ENCODE data around the gene NEDD9.

NEDD9 gene

DNA sequence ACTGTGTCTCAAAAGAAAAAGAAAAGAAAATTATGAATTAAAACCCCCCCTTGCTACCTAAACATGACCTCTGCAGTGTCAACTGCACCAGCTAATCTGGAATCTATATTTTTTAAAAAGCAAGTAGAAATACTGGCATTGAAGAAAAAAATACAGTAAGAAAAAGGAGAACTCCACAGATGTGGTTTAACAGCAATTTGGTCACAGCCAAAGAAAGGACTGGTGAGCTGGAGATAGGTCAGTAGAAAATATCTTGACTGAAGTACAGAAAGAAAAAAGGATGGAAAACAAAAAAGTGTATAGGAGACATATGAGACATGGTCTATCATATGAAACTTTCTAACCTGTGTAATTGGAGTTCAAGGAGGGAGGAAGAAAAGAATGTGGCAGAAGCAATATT lies 76.9 kb downstream of the NEDD9 start:
- Mint-ChIP-seq H3K27ac (no peak overlapping the region), H3K27me3 (ENCODE audit: low read depth, poor library complexity) (peaks cover 16% of the 10 kb centered on the region), H3K4me1 (peaks cover 7% of the 10 kb centered on the region), H3K4me3 (no peak overlapping the region), H3K9me3 (no peaks in the 10 kb centered on the region), H3K36me3 (ENCODE audit: low read depth) (no peaks in the 10 kb centered on the region)
- TF ChIP-seq, protein P1, sequence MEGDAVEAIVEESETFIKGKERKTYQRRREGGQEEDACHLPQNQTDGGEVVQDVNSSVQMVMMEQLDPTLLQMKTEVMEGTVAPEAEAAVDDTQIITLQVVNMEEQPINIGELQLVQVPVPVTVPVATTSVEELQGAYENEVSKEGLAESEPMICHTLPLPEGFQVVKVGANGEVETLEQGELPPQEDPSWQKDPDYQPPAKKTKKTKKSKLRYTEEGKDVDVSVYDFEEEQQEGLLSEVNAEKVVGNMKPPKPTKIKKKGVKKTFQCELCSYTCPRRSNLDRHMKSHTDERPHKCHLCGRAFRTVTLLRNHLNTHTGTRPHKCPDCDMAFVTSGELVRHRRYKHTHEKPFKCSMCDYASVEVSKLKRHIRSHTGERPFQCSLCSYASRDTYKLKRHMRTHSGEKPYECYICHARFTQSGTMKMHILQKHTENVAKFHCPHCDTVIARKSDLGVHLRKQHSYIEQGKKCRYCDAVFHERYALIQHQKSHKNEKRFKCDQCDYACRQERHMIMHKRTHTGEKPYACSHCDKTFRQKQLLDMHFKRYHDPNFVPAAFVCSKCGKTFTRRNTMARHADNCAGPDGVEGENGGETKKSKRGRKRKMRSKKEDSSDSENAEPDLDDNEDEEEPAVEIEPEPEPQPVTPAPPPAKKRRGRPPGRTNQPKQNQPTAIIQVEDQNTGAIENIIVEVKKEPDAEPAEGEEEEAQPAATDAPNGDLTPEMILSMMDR (IDR thresholded peaks at IDR 0.05) = no peak
- DNase-seq = no peak

DNA sequence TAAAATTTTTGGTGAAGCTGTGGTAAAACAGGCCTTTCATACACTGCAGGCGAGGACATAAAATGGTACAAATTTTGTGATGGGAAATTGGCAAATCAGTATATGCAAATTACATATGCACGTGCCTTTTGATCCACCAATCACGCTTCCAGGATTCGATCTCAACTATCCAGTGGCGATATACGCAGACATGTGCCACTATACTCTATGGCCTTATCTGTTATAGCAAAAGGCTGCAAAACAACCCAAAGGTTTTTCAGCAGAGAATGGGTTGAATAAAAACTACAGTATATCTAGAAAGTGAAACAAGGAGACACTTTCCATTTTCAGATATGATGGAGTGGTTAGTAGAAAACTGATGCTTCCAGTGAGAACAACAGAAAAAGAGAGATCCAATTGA lies 79.0 kb downstream of the NEDD9 start:
- Mint-ChIP-seq H3K9me3 (no peaks in the 10 kb centered on the region), H3K27me3 (ENCODE audit: low read depth, poor library complexity) (peaks cover 19% of the 10 kb centered on the region), H3K4me3 (peak overlapping the region; percentile 77)

DNA sequence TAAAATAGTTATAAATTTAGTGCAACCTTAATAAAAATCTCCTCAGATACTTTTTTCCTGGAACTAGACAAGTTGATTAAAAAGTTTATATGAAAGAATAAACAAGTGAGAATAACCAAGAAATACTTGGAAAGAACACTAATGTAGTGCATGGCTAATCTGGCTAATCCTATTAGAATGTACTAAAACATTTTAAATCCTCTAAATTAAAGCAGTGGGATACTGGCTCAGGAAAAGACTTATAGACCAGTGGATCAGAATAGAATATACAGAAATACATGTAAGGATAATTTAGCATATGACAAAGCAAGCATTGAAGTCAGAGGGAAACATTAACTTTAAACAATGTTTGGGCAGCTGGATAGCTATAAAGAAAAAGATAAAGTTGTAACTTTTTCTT lies 79.9 kb downstream of the NEDD9 start:
- TF ChIP-seq, protein P1 (IDR thresholded peaks at IDR 0.05) = no peak
- Mint-ChIP-seq H3K27me3 (ENCODE audit: low read depth, poor library complexity) (peaks cover 19% of the 10 kb centered on the region), H3K4me3 (no peak overlapping the region), H3K9me3 (no peaks in the 10 kb centered on the region), H3K4me1 (peaks cover 7% of the 10 kb centered on the region), H3K27ac (no peak overlapping the region), H3K36me3 (ENCODE audit: low read depth) (no peaks in the 10 kb centered on the region)
- DNase-seq = no peak

More for the DNA sequence above, 79.0 kb downstream of the NEDD9 start:
- TF ChIP-seq, protein P1 (IDR thresholded peaks at IDR 0.05) = no peak
- no peak for DNase-seq
- H3K27ac Mint-ChIP-seq = no peak overlapping the region
- no peaks in the 10 kb centered on the region for H3K36me3 Mint-ChIP-seq (ENCODE audit: low read depth)
- H3K4me1 Mint-ChIP-seq = peaks cover 7% of the 10 kb centered on the region

DNA sequence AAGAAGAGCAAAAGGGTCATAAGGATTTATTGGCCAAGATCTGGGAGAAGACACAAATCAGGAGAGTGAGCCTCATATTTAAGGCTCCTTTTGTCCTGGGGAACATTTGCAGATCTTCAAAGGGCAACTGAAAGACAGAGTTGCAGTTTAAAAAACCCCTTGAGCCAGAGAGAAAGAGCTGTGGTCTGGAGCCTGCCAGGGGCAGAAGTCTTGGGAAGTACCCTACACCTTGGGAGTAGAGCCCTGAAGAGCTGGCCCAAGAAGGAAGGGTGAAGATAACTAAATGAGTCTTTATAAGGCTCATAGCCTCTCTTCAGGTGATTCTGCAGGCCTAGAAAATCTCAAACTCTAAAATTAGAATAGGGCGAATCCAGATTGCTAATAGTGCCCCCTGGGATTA lies 81.0 kb downstream of the NEDD9 start:
- Mint-ChIP-seq H3K27me3 (ENCODE audit: low read depth, poor library complexity) (peaks cover 19% of the 10 kb centered on the region), H3K9me3 (no peaks in the 10 kb centered on the region)

DNA sequence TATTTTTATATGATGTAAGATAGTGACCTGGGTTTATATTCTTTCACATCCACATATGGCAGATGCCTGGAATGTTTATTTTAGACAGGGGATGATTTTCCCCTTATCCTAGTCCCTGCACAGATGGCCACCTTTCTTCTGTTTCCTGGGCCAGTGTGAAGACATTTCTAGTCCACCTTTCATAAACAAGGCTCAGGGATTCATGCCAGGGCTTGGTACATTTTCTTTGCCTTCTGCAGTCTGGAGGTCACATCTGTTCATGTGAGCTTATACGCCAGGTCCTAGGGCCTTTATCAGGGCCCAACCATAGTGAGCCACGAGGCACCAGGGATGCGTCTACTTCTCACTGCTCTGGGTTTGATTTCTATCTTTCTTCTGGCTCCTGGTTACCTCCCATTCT lies 82.9 kb downstream of the NEDD9 start:
- Mint-ChIP-seq H3K4me1 (peaks cover 7% of the 10 kb centered on the region), H3K36me3 (ENCODE audit: low read depth) (no peaks in the 10 kb centered on the region), H3K9me3 (no peaks in the 10 kb centered on the region), H3K27me3 (ENCODE audit: low read depth, poor library complexity) (peaks cover 19% of the 10 kb centered on the region), H3K27ac (no peak overlapping the region), H3K4me3 (no peak overlapping the region)
- no peak for DNase-seq
- TF ChIP-seq, protein P1 (IDR thresholded peaks at IDR 0.05) = no peak

More for the DNA sequence above, 81.0 kb downstream of the NEDD9 start:
- peaks cover 7% of the 10 kb centered on the region for H3K4me1 Mint-ChIP-seq
- H3K4me3 Mint-ChIP-seq = no peak overlapping the region
- no peak overlapping the region for H3K27ac Mint-ChIP-seq
- DNase-seq = no peak
- TF ChIP-seq, protein P1 (IDR thresholded peaks at IDR 0.05) = no peak
- no peaks in the 10 kb centered on the region for H3K36me3 Mint-ChIP-seq (ENCODE audit: low read depth)

DNA sequence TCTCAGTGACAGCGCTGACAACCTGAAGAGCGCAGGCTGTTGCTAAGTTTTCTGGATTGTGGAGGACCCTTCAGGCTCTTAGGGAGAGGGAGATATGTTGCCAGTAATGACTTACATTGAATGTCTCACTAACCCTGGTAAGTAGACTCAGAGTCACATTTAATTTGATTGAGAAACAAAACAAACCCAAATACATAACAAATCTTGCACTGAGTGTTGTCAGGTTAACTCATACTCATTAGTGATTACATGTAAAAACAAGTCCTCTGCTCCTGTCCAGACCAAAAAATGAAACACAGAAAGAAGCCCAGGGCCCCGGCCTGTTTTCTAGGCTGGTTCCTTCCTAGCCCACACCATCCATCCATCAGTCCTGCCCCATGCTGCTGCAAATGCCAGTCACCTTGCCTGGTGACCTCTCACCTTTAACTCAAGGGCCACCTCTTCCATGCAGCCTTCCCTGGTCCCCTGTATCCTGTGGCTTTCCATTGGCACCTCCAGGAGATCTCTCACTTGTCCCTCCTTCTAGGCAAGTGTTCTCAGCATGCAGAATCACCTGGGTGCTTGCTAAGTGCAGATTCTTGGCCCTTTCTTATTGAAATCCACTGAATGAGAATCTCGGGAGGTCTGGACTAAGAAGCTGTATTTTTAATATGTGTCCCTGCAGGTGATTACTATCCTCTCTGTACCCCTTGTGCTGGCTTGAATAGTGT lies 86.2 kb downstream of the NEDD9 start:
- no peaks in the 10 kb centered on the region for H3K36me3 Mint-ChIP-seq (ENCODE audit: low read depth)
- DNase-seq = no peak
- peaks cover 5% of the 10 kb centered on the region for H3K27me3 Mint-ChIP-seq (ENCODE audit: low read depth, poor library complexity)

More for the DNA sequence above, 86.2 kb downstream of the NEDD9 start:
- no peak overlapping the region for H3K27ac Mint-ChIP-seq
- H3K9me3 Mint-ChIP-seq = no peaks in the 10 kb centered on the region
- no peak overlapping the region for H3K4me3 Mint-ChIP-seq
- TF ChIP-seq, protein P1 (IDR thresholded peaks at IDR 0.05) = no peak
- peaks cover 6% of the 10 kb centered on the region for H3K4me1 Mint-ChIP-seq
